Peyer's patch (tissue), 4 donors: ENCODE results near the gene LEFTY2. TPM values are rescaled to one million over a fixed set of nuclear protein-coding genes. Genes with fewer than 3 reads are reported as not detected.
"Not testable (repeated sequence)": the region's sequence is repeated elsewhere in the genome, so short reads cannot be mapped to it uniquely, and the experiment has no call there.

Source experiments
- DNase-seq, 3 donors: peaks; one replicate each; pipeline ENCODE4 v3.0.0-alpha.2; 2017 to 2019
- H3K27ac ChIP-seq, 4 donors: fragments of 200-600 bp; sonication (generic); one replicate each; pipeline ENCODE4 v1.5.1; 2016 to 2019
- H3K27me3 ChIP-seq, 2 donors: fragments of 200-600 bp; sonication (generic); one replicate each; pipeline ENCODE4 v1.5.1; 2019
- H3K36me3 ChIP-seq, 3 donors: fragments of 200-600 bp; sonication (generic); one replicate each; pipeline ENCODE4 v1.5.1; 2016 to 2019
- H3K4me1 ChIP-seq, 4 donors: fragments of 200-600 bp; sonication (generic); one replicate each; pipeline ENCODE4 v1.5.1; 2016 to 2019
- H3K4me3 ChIP-seq, 4 donors: fragments of 200-600 bp; sonication (generic); 1 replicate in 3 of 4; 2 replicates in 1 of 4; pipeline ENCODE4 v1.5.1; 2016 to 2019; ENCODE audit warnings: mild to moderate bottlenecking in 1 of 4
- H3K9me3 ChIP-seq, 4 donors: fragments of 200-600 bp; sonication (generic); one replicate each; pipeline ENCODE4 v1.5.1; 2016 to 2019; ENCODE audit warnings: mild to moderate bottlenecking in 1 of 4
- CTCF ChIP-seq, 6 experiments: fragments of 450-650 bp in 4 of 6; fragments of 200-600 bp in 2 of 6; sonication (generic) in 1 of 6; IDR thresholded peaks; one replicate each; pipeline ENCODE4 v1.5.1; 2017 to 2019; ENCODE audit warnings: antibody characterized with exemption in 6 of 6, mild to moderate bottlenecking in 3 of 6, moderate library complexity in 1 of 6
- POLR2A ChIP-seq, 2 donors: fragments of 450-650 bp; IDR thresholded peaks; one replicate each; pipeline ENCODE4 v1.5.1; 2017; ENCODE audit warnings: antibody characterized with exemption in 2 of 2, mild to moderate bottlenecking in 2 of 2, moderate library complexity in 2 of 2
- total RNA-seq, 4 donors: library from RNA; depleted of rRNA; stranded (reverse); fragments of >200 nt; gene quantifications; one replicate each; pipeline ENCODE4 v1.1.0, GENCODE V29; 2016

Gene LEFTY2
- total RNA-seq, 4 donors from 2014 or later = not detected

GRCh38 chr1:225941942-225942222 is 862 bp upstream of the LEFTY2 start:
- DNase-seq = no peak
- Histone ChIP-seq H3K4me1 (peaks cover 0 to 7% (median 2%) of the 10 kb centered on the region in 4 donors), H3K9me3 (no peaks in the 10 kb centered on the region), H3K27ac (no peak overlapping the region), H3K36me3 (no peaks in the 10 kb centered on the region), H3K27me3 (no peaks in the 10 kb centered on the region), H3K4me3 (no peak overlapping the region)
- TF ChIP-seq POLR2A (IDR thresholded peaks at IDR 0.05) (no peak), CTCF (IDR thresholded peaks at IDR 0.05) (no peak)

- Histone ChIP-seq H3K4me1 (peaks cover 0 to 7% (median 2%) of the 10 kb centered on the region in 4 donors), H3K4me3 (no peak overlapping the region), H3K27ac (peak overlapping the region in 1 of 4 donors; percentile 9)
These were observed 452 bp downstream of the LEFTY2 start for GRCh38 chr1:225940385-225941151.

GRCh38 chr1:225939939-225940310 is 1.1 kb downstream of the LEFTY2 start:
- H3K4me1 ChIP-seq, H3K27ac ChIP-seq, H3K27me3 ChIP-seq, H3K36me3 ChIP-seq, H3K9me3 ChIP-seq, H3K4me3 ChIP-seq, DNase-seq: not testable (repeated sequence)

More at GRCh38 chr1:225940385-225941151, 452 bp downstream of the LEFTY2 start:
- TF ChIP-seq POLR2A (IDR thresholded peaks at IDR 0.05) (no peak), CTCF (IDR thresholded peaks at IDR 0.05) (no peak)
- H3K9me3 ChIP-seq = no peaks in the 10 kb centered on the region
- no peaks in the 10 kb centered on the region for H3K36me3 ChIP-seq
- no peaks in the 10 kb centered on the region for H3K27me3 ChIP-seq
- DNase-seq = no peak

GRCh38 chr1:225939097-225939938 is 1.7 kb downstream of the LEFTY2 start:
- not testable (repeated sequence) for H3K36me3 ChIP-seq, H3K27me3 ChIP-seq, H3K27ac ChIP-seq, H3K4me3 ChIP-seq, DNase-seq, H3K9me3 ChIP-seq, H3K4me1 ChIP-seq

- TF ChIP-seq CTCF (IDR thresholded peaks at IDR 0.05) = no peak
- no peak for TF ChIP-seq POLR2A (IDR thresholded peaks at IDR 0.05)
- no peak overlapping the region for H3K27ac ChIP-seq
These were observed 3.7 kb downstream of the LEFTY2 start for GRCh38 chr1:225937048-225937968.

GRCh38 chr1:225936523-225936922 is 4.5 kb downstream of the LEFTY2 start:
- Histone ChIP-seq H3K4me3 (no peak overlapping the region), H3K4me1 (peaks cover 0 to 7% (median 0%) of the 10 kb centered on the region in 4 donors), H3K36me3 (no peaks in the 10 kb centered on the region), H3K27me3 (no peaks in the 10 kb centered on the region), H3K9me3 (no peaks in the 10 kb centered on the region), H3K27ac (no peak overlapping the region)
- TF ChIP-seq POLR2A (IDR thresholded peaks at IDR 0.05) (no peak), CTCF (IDR thresholded peaks at IDR 0.05) (no peak)
- DNase-seq = no peak

More at GRCh38 chr1:225937048-225937968, 3.7 kb downstream of the LEFTY2 start:
- H3K27me3 ChIP-seq = no peaks in the 10 kb centered on the region
- DNase-seq = no peak
- no peaks in the 10 kb centered on the region for H3K9me3 ChIP-seq
- H3K36me3 ChIP-seq = no peaks in the 10 kb centered on the region
- peaks cover 0 to 7% (median 0%) of the 10 kb centered on the region in 4 donors for H3K4me1 ChIP-seq
- H3K4me3 ChIP-seq = no peak overlapping the region

- not testable (repeated sequence) for H3K4me3 ChIP-seq, H3K4me1 ChIP-seq, DNase-seq, H3K27ac ChIP-seq, H3K9me3 ChIP-seq, H3K27me3 ChIP-seq, H3K36me3 ChIP-seq
These were observed 4.9 kb downstream of the LEFTY2 start for GRCh38 chr1:225936086-225936485.
